GM10847 (cell line): ENCODE measurements around the gene FSIP1.

Experiments
- POLR2A ChIP-seq: IDR thresholded peaks from 2 replicates; pipeline ENCODE4 v1.6.1; 2011; ENCODE audit not compliant: insufficient read length; ENCODE audit errors: extremely low read depth

The FSIP1 gene

GRCh38 chr15:39720621-39721611, 61.7 kb downstream of the FSIP1 start:
- TF ChIP-seq POLR2A = no peak

- TF ChIP-seq POLR2A = no peak
These were observed 62.6 kb downstream of the FSIP1 start for GRCh38 chr15:39720081-39720480.

- no peak for TF ChIP-seq POLR2A
These were observed 63.5 kb downstream of the FSIP1 start for GRCh38 chr15:39719109-39719508.

GRCh38 chr15:39717134-39717533, 65.5 kb downstream of the FSIP1 start:
- no peak for TF ChIP-seq POLR2A

- no peak for TF ChIP-seq POLR2A
These were observed 68.4 kb downstream of the FSIP1 start for GRCh38 chr15:39714251-39714650.

- no peak for TF ChIP-seq POLR2A
These were observed 68.8 kb downstream of the FSIP1 start for GRCh38 chr15:39713846-39714245.

- no peak for TF ChIP-seq POLR2A
These were observed 72.0 kb downstream of the FSIP1 start for GRCh38 chr15:39710681-39711080.

GRCh38 chr15:39709941-39710340, 72.7 kb downstream of the FSIP1 start:
- no peak for TF ChIP-seq POLR2A

GRCh38 chr15:39706206-39706605, 76.4 kb downstream of the FSIP1 start:
- TF ChIP-seq POLR2A = no peak

GRCh38 chr15:39704689-39705088, 78.0 kb downstream of the FSIP1 start:
- TF ChIP-seq POLR2A = no peak

GRCh38 chr15:39704235-39704634, 78.4 kb downstream of the FSIP1 start:
- TF ChIP-seq POLR2A = no peak

- no peak for TF ChIP-seq POLR2A
These were observed 80.7 kb downstream of the FSIP1 start for GRCh38 chr15:39701988-39702387.

GRCh38 chr15:39700375-39700700, 82.3 kb downstream of the FSIP1 start:
- TF ChIP-seq POLR2A = no peak

GRCh38 chr15:39699516-39700374, 82.9 kb downstream of the FSIP1 start:
- no peak for TF ChIP-seq POLR2A

- TF ChIP-seq POLR2A = no peak
These were observed 83.9 kb downstream of the FSIP1 start for GRCh38 chr15:39698444-39699390.

- no peak for TF ChIP-seq POLR2A
These were observed 85.1 kb downstream of the FSIP1 start for GRCh38 chr15:39697509-39697908.
